Cardiac muscle cell (in vitro differentiated cells and primary cell): Measurements from ENCODE around the gene SUSD1. TPM values are rescaled to one million over a fixed set of nuclear protein-coding genes. Genes with fewer than 3 reads are reported as not detected.

ENCODE experiments used
- DNase-seq, 2 donors: peaks; one replicate each; pipeline versions ENCODE4 v3.0.0 to v3.0.0-alpha.2; 2010 to 2017; ENCODE audit warnings: low read depth in 1 of 2, low spot score in 1 of 2
- H3K27ac ChIP-seq: fragments of 200-600 bp; sonication (generic); 2 replicates; pipeline ENCODE4 v1.5.1; 2016
- H3K27me3 ChIP-seq: fragments of 200-600 bp; sonication (generic); 2 replicates; pipeline ENCODE4 v1.6.0; 2016; ENCODE audit warnings: control low read depth
- H3K36me3 ChIP-seq: fragments of 200-600 bp; sonication (generic); 2 replicates; pipeline ENCODE4 v1.5.1; 2016; ENCODE audit warnings: control low read depth
- H3K4me1 ChIP-seq: fragments of 200-600 bp; sonication (generic); 2 replicates; pipeline ENCODE4 v1.8.1; 2017; ENCODE audit warnings: low read depth, mild to moderate bottlenecking, mixed run types
- H3K4me3 ChIP-seq: fragments of 200-600 bp; sonication (generic); 2 replicates; pipeline ENCODE4 v1.5.1; 2016; ENCODE audit warnings: mild to moderate bottlenecking
- H3K9me3 ChIP-seq: fragments of 200-600 bp; sonication (generic); 2 replicates; pipeline ENCODE4 v1.5.1; 2017; ENCODE audit warnings: low read depth, mild to moderate bottlenecking, control low read depth
- CTCF ChIP-seq: IDR thresholded peaks from 2 replicates; pipeline ENCODE4 v1.5.1; 2012; ENCODE audit warnings: low read depth, mild to moderate bottlenecking, low read length
- polyA plus RNA-seq: library from polyadenylated mRNA; unstranded; fragments of >200 nt; fragmentation: Nextera tagmentation; extraction: Ambion mirVana; gene quantifications from 2 replicates; pipeline ENCODE4 v1.2.1, GENCODE V29; 2016
- total RNA-seq: library from RNA; depleted of rRNA; stranded (reverse); fragments of >200 nt; gene quantifications from 2 replicates; pipeline ENCODE4 v1.2.3, GENCODE V29; 2016

SUSD1 gene
- total and polyA plus RNA-seq, 2 experiments from 2014 or later, result 9.7 to 15.2 TPM

GRCh38 chr9:112170968-112171367, 4.1 kb downstream of the SUSD1 start:
- no peaks in the 10 kb centered on the region for H3K9me3 ChIP-seq
- H3K27me3 ChIP-seq, result peaks cover under 1% of the 10 kb centered on the region
- no peak overlapping the region for H3K4me3 ChIP-seq
- no peak overlapping the region for H3K27ac ChIP-seq
- no peak for DNase-seq
- no peak for TF ChIP-seq CTCF
- no peaks in the 10 kb centered on the region for H3K36me3 ChIP-seq
- no peaks in the 10 kb centered on the region for H3K4me1 ChIP-seq

GRCh38 chr9:112170235-112170634, 4.9 kb downstream of the SUSD1 start:
- H3K4me1 ChIP-seq, result no peaks in the 10 kb centered on the region
- H3K9me3 ChIP-seq, result no peaks in the 10 kb centered on the region
- H3K27me3 ChIP-seq, result no peaks in the 10 kb centered on the region
- no peaks in the 10 kb centered on the region for H3K36me3 ChIP-seq
- H3K4me3 ChIP-seq, result no peak overlapping the region
- TF ChIP-seq CTCF, result no peak
- no peak for DNase-seq
- H3K27ac ChIP-seq, result no peak overlapping the region

- TF ChIP-seq CTCF, result no peak
- Histone ChIP-seq H3K36me3 (no peaks in the 10 kb centered on the region), H3K4me1 (no peaks in the 10 kb centered on the region), H3K4me3 (no peak overlapping the region), H3K9me3 (no peaks in the 10 kb centered on the region), H3K27ac (no peak overlapping the region), H3K27me3 (no peaks in the 10 kb centered on the region)
- DNase-seq, result no peak
Observed at GRCh38 chr9:112169368-112169767, 5.7 kb downstream of the SUSD1 start.

- Histone ChIP-seq H3K36me3 (no peaks in the 10 kb centered on the region), H3K4me1 (no peaks in the 10 kb centered on the region), H3K9me3 (no peaks in the 10 kb centered on the region), H3K27ac (no peak overlapping the region), H3K4me3 (no peak overlapping the region), H3K27me3 (no peaks in the 10 kb centered on the region)
- no peak for TF ChIP-seq CTCF
- no peak for DNase-seq
Observed at GRCh38 chr9:112168197-112168596, 6.9 kb downstream of the SUSD1 start.

- H3K4me3 ChIP-seq, result no peak overlapping the region
- H3K27me3 ChIP-seq, result no peaks in the 10 kb centered on the region
- no peaks in the 10 kb centered on the region for H3K9me3 ChIP-seq
- DNase-seq, result peak in 1 of 2 donors; percentile 59
- H3K36me3 ChIP-seq, result no peaks in the 10 kb centered on the region
- peak; percentile 12 for TF ChIP-seq CTCF
- H3K27ac ChIP-seq, result no peak overlapping the region
- H3K4me1 ChIP-seq, result no peaks in the 10 kb centered on the region
Observed at GRCh38 chr9:112166176-112167140, 8.6 kb downstream of the SUSD1 start.
